Measurements from ENCODE around the gene MACROD2.

The MACROD2 gene

GRCh38 chr20:14064921-14065320, 69.6 kb downstream of the MACROD2 start:
- POLR2A ChIA-PET, result no interaction called here
- DNase-seq (ENCODE audit: extremely low spot score), result no peak
- CTCF ChIA-PET, result interaction anchor here (1.0 to 1.1 kb wide), 2 partner anchors 11 to 53 kb away, joined by 3 read pairs; no protein-coding TSS in a partner anchor
- no peak for TF ChIP-seq CTCF (IDR thresholded peaks at IDR 0.05; ENCODE audit: control extremely low read depth, extremely low read depth, low read depth, missing control alignments)

- TF ChIP-seq CTCF (IDR thresholded peaks at IDR 0.05; ENCODE audit: control extremely low read depth, extremely low read depth, low read depth, missing control alignments), result no peak
- no peak for DNase-seq (ENCODE audit: extremely low spot score)
- ChIA-PET POLR2A (no interaction called here), CTCF (interaction anchor here (1.0 kb wide), 1 partner anchor 12 kb away, joined by 3 read pairs; no protein-coding TSS in a partner anchor)
Measured at GRCh38 chr20:14065774-14066173, 70.5 kb downstream of the MACROD2 start.

GRCh38 chr20:14067603-14068002, 72.3 kb downstream of the MACROD2 start:
- no peak for DNase-seq (ENCODE audit: extremely low spot score)
- ChIA-PET POLR2A (no interaction called here), CTCF (no interaction called here)
- TF ChIP-seq CTCF (IDR thresholded peaks at IDR 0.05; ENCODE audit: control extremely low read depth, extremely low read depth, low read depth, missing control alignments), result no peak

GRCh38 chr20:14069796-14070195, 74.5 kb downstream of the MACROD2 start:
- CTCF ChIA-PET, result no interaction called here
- TF ChIP-seq CTCF (IDR thresholded peaks at IDR 0.05; ENCODE audit: control extremely low read depth, extremely low read depth, low read depth, missing control alignments), result no peak
- no peak for DNase-seq (ENCODE audit: extremely low spot score)

GRCh38 chr20:14093652-14094051, 98.3 kb downstream of the MACROD2 start:
- DNase-seq (ENCODE audit: extremely low spot score), result no peak
- POLR2A ChIA-PET, result no interaction called here
- no peak for TF ChIP-seq CTCF (IDR thresholded peaks at IDR 0.05; ENCODE audit: control extremely low read depth, extremely low read depth, low read depth, missing control alignments)
- CTCF ChIA-PET, result no interaction called here

More at GRCh38 chr20:14069796-14070195, 74.5 kb downstream of the MACROD2 start:
- POLR2A ChIA-PET, result no interaction called here

GRCh38 chr20:14098261-14098660, 102.9 kb downstream of the MACROD2 start:
- DNase-seq (ENCODE audit: extremely low spot score), result no peak
- ChIA-PET POLR2A (no interaction called here), CTCF (no interaction called here)
- no peak for TF ChIP-seq CTCF (IDR thresholded peaks at IDR 0.05; ENCODE audit: control extremely low read depth, extremely low read depth, low read depth, missing control alignments)

- ChIA-PET POLR2A (no interaction called here), CTCF (interaction anchor here (1.2 kb wide), 1 partner anchor 12 kb away, joined by 3 read pairs; no protein-coding TSS in a partner anchor)
- TF ChIP-seq CTCF (IDR thresholded peaks at IDR 0.05; ENCODE audit: control extremely low read depth, extremely low read depth, low read depth, missing control alignments), result no peak
- DNase-seq (ENCODE audit: extremely low spot score), result no peak
Measured at GRCh38 chr20:14113416-14113815, 118.1 kb downstream of the MACROD2 start.
